ENCODE measurements around the gene IKZF5. TPM values are rescaled to one million over a fixed set of nuclear protein-coding genes. Genes with fewer than 3 reads are reported as not detected.
A peak's percentile ranks its signal among the peaks of the same experiment; 100 is the strongest.

Gene IKZF5
- total and polyA plus RNA-seq, 9 of the 15 experiments (the other 6 are each of a cell fraction or from before 2014, with no cell fraction given) = 3.8 to 19.6 (median 12.4) TPM

- no peak overlapping the region for H2AFZ ChIP-seq (ENCODE audit: low read depth, low read length)
- H3K4me2 ChIP-seq (ENCODE audit: insufficient read depth, low read length) = no peak overlapping the region
- H3K9ac ChIP-seq (ENCODE audit: insufficient read depth in 1 of 2, low read depth in 2 of 2, low read length in 2 of 2) = no peak overlapping the region
- ATAC-seq (no peak), FAIRE-seq (no peak), DNase-seq (ENCODE audit: extremely low read depth in 1 of 4, low spot score in 3 of 4) (no peak)
- H4K20me1 ChIP-seq (replicated peaks; ENCODE audit: control insufficient read depth, insufficient read depth, low read length) = no peaks in the 10 kb centered on the region
- no peaks in the 10 kb centered on the region for H3K9me1 ChIP-seq (ENCODE audit: control insufficient read depth, insufficient read depth, low read length)
- H3K4me1 ChIP-seq (replicated peaks in 1 of 2; ENCODE audit: control insufficient read depth in 2 of 2, insufficient read depth in 2 of 2, low read length in 2 of 2) = peaks cover 0 to 3% of the 10 kb centered on the region in 2 experiments; a peak in 2 of 5 replicates
- peaks cover 38% of the 10 kb centered on the region for H3K79me2 ChIP-seq (ENCODE audit: control insufficient read depth, insufficient read depth, low read length)
- WGBS (ENCODE audit: insufficient coverage, low coverage, missing lambda C conversion rate) = 89% methylated on average over 6 of the region's 6 CpGs
- peaks cover 52% of the 10 kb centered on the region for H3K36me3 ChIP-seq (ENCODE audit: control insufficient read depth, insufficient read depth, low read length)
- H3K27ac ChIP-seq (ENCODE audit: extremely low read depth, low read depth, low read length) = no peak overlapping the region
- no peaks in the 10 kb centered on the region for H3K9me3 ChIP-seq (replicated peaks; ENCODE audit: control insufficient read depth, insufficient read depth, low read depth, low read length)
- intact Hi-C loops (cut with micrococcal nuclease) = no loop called here
- in situ Hi-C loops (cut with MboI) = no loop called here
- POLR2A ChIA-PET = interaction anchor here (1.0 to 1.9 kb wide), 3 partner anchors 9 to 16 kb away, joined by 6 to 9 read pairs (median 7); no protein-coding TSS in a partner anchor
- CTCF ChIA-PET (ENCODE audit: low intra/inter-chr PET ratio) = no interaction called here
- TF ChIP-seq, protein P1, sequence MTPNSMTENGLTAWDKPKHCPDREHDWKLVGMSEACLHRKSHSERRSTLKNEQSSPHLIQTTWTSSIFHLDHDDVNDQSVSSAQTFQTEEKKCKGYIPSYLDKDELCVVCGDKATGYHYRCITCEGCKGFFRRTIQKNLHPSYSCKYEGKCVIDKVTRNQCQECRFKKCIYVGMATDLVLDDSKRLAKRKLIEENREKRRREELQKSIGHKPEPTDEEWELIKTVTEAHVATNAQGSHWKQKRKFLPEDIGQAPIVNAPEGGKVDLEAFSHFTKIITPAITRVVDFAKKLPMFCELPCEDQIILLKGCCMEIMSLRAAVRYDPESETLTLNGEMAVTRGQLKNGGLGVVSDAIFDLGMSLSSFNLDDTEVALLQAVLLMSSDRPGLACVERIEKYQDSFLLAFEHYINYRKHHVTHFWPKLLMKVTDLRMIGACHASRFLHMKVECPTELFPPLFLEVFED (CRISPR knock-in tag; conservative IDR thresholded peaks at IDR 0.05) = no peak
- TF ChIP-seq C11orf30 (IDR thresholded peaks at IDR 0.05; ENCODE audit: low read depth) (0 out of 2 replicates have a peak, but pooled peaks have one; percentile 4), EGR1 (conservative IDR thresholded peaks at IDR 0.05) (no peak), SP1 (CRISPR knock-in tag; IDR thresholded peaks at IDR 0.05) (no peak), ZNF316 (IDR thresholded peaks at IDR 0.05) (peak; percentile 18; the same call in 1 of the 2 replicates), HDAC8 (tag; IDR thresholded peaks at IDR 0.05) (no peak), TAF7 (tag; IDR thresholded peaks at IDR 0.05) (no peak)
- TF ChIP-seq, protein P2, sequence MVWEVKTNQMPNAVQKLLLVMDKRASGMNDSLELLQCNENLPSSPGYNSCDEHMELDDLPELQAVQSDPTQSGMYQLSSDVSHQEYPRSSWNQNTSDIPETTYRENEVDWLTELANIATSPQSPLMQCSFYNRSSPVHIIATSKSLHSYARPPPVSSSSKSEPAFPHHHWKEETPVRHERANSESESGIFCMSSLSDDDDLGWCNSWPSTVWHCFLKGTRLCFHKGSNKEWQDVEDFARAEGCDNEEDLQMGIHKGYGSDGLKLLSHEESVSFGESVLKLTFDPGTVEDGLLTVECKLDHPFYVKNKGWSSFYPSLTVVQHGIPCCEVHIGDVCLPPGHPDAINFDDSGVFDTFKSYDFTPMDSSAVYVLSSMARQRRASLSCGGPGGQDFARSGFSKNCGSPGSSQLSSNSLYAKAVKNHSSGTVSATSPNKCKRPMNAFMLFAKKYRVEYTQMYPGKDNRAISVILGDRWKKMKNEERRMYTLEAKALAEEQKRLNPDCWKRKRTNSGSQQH (CRISPR knock-in tag; IDR thresholded peaks at IDR 0.05) = no peak
- TF ChIP-seq, protein P3, sequence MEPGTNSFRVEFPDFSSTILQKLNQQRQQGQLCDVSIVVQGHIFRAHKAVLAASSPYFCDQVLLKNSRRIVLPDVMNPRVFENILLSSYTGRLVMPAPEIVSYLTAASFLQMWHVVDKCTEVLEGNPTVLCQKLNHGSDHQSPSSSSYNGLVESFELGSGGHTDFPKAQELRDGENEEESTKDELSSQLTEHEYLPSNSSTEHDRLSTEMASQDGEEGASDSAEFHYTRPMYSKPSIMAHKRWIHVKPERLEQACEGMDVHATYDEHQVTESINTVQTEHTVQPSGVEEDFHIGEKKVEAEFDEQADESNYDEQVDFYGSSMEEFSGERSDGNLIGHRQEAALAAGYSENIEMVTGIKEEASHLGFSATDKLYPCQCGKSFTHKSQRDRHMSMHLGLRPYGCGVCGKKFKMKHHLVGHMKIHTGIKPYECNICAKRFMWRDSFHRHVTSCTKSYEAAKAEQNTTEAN (CRISPR knock-in tag; IDR thresholded peaks at IDR 0.05) = no peak
- no peak overlapping the region for H3K4me3 ChIP-seq
- no peaks in the 10 kb centered on the region for H3K27me3 ChIP-seq (ENCODE audit: control insufficient read depth in 2 of 2, insufficient read depth in 2 of 2, low read length in 2 of 2)
- BruUV-seq (replicated peaks) = no TSS peak
These were observed 10.2 kb downstream of the IKZF5 start for GRCh38 chr10:122998360-122998917.

Measured in K562 (cell line).